Ovary (tissue), 9 donors: ENCODE measurements around the gene SYNDIG1. TPM values are rescaled to one million over a fixed set of nuclear protein-coding genes. Genes with fewer than 3 reads are reported as not detected.

Experiments
- DNase-seq, 5 donors: peaks; one replicate each; pipeline ENCODE4 v3.0.0-alpha.2; 2019 to 2020
- H3K27ac ChIP-seq, 2 donors: fragments of 200-600 bp; one replicate each; pipeline versions ENCODE4 v1.5.1 to v1.8.0; 2019 to 2022
- H3K27me3 ChIP-seq: fragments of 200-600 bp; one replicate; pipeline ENCODE4 v1.8.0; 2022
- H3K36me3 ChIP-seq: fragments of 200-600 bp; sonication (generic); one replicate; pipeline ENCODE4 v1.5.1; 2019
- H3K4me1 ChIP-seq: one replicate; pipeline ENCODE4 v1.8.1; 2013; ENCODE audit warnings: mild to moderate bottlenecking, moderate library complexity; ENCODE audit not compliant: insufficient read depth
- H3K4me3 ChIP-seq: fragments of 200-600 bp; sonication (generic); one replicate; pipeline ENCODE4 v1.5.1; 2017
- H3K9me3 ChIP-seq, 2 donors: fragments of 200-600 bp in 1 of 2; sonication (generic) in 1 of 2; one replicate each; pipeline versions ENCODE4 v1.5.1 to v1.8.1; 2013 to 2019; ENCODE audit warnings: mild to moderate bottlenecking in 1 of 2, moderate library complexity in 1 of 2
- CTCF ChIP-seq, 3 donors: fragments of 450-650 bp in 2 of 3; fragments of 200-600 bp in 1 of 3; IDR thresholded peaks; one replicate each; pipeline versions ENCODE4 v1.5.1 to v1.8.0; 2016 to 2022; ENCODE audit warnings: antibody characterized with exemption in 3 of 3, mild to moderate bottlenecking in 1 of 3
- EP300 ChIP-seq: sonication (generic); formaldehyde crosslinking; IDR thresholded peaks from one replicate; pipeline ENCODE4 v1.6.1; 2017; ENCODE audit warnings: antibody characterized with exemption
- POLR2A ChIP-seq: fragments of 450-650 bp; IDR thresholded peaks from one replicate; pipeline ENCODE4 v1.6.1; 2017; ENCODE audit warnings: antibody characterized with exemption, mild to moderate bottlenecking, moderate library complexity
- WGBS, 3 donors: extraction: QIAGEN DNeasy Blood & Tissue Kit in 1 of 3; methylation state at CpG; one replicate each; pipeline versions ENCODE4 v1.1.5 to v1.1.7; 2013 to 2017; 5-methylcytosine and 5-hydroxymethylcytosine counted together
- intact Hi-C, 4 donors: fragments of 100-400 bp; cut with DNase I; formaldehyde crosslinking; loops; one replicate each; pipeline versions ENCODE4 v1.11.0 to v1.15.1; 2022 to 2023
- polyA plus RNA-seq, 2 donors: library from polyadenylated mRNA; stranded (reverse); fragments of 200-250 nt in 1 of 2; fragments of 350-450 nt in 1 of 2; fragmentation: Illumina TruSeq in 1 of 2; extraction: RNeasy Lipid Tissue Mini Kit (QIAGEN cat#74804) in 1 of 2; gene quantifications; one replicate each; pipeline ENCODE4 v1.2.3, GENCODE V29; 2013 to 2014
- total RNA-seq, 7 donors: library from RNA; depleted of rRNA in 2 of 7; stranded (reverse); fragments of >200 nt in 2 of 7; fragmentation: NEBNext Ultra II Directional in 3 of 7; extraction: Animal tissue kit (Norgen Biotek cat#: 25700) in 3 of 7; gene quantifications; one replicate each; pipeline versions ENCODE4 v1.1.0 to v1.2.4, GENCODE V29; 2016 to 2023
- donor health status: DM: no; HTN: no; CAD: no; lungs with moderate emphysema.
- donor health status: DM: no; HTN: no; CAD: no.
- donor health status: Bipolar disorder and iron deficiency.
- donor health status: DM: yes; HTN: yes; CAD: no.
- donor health status: DM: no; HTN: no; CAD: no.
- donor health status: DM: yes; HTN: yes; CAD: no.

SYNDIG1 gene
- total and polyA plus RNA-seq, 9 donors: 0.10 to 6.8 (median 1.1) TPM; not detected in 1

GRCh38 chr20:24503352-24503931, 34.0 kb downstream of the SYNDIG1 start:
- Histone ChIP-seq H3K4me3 (no peak overlapping the region), H3K27me3 (no peaks in the 10 kb centered on the region), H3K9me3 (no peaks in the 10 kb centered on the region), H3K4me1 (no peaks in the 10 kb centered on the region), H3K36me3 (no peaks in the 10 kb centered on the region), H3K27ac (no peak overlapping the region)
- DNase-seq: no peak
- WGBS, 3 donors: 34 to 41% (median 37%) methylated on average over 9 of the region's 9 CpGs
- intact Hi-C loops: no loop called here
- no peak for TF ChIP-seq EP300
- no peak for TF ChIP-seq CTCF (IDR thresholded peaks at IDR 0.05)
- no peak for TF ChIP-seq POLR2A

- intact Hi-C loops: no loop called here
- 94% methylated on average over 21 of the region's 21 CpGs for WGBS, 3 donors
- H3K36me3 ChIP-seq: no peaks in the 10 kb centered on the region
- H3K4me3 ChIP-seq: no peak overlapping the region
- H3K4me1 ChIP-seq: no peaks in the 10 kb centered on the region
- no peak overlapping the region for H3K27ac ChIP-seq
- TF ChIP-seq POLR2A: no peak
- TF ChIP-seq CTCF (IDR thresholded peaks at IDR 0.05): no peak
- no peak for TF ChIP-seq EP300
- DNase-seq: no peak
- H3K9me3 ChIP-seq: no peaks in the 10 kb centered on the region
- no peaks in the 10 kb centered on the region for H3K27me3 ChIP-seq
These were observed 35.2 kb downstream of the SYNDIG1 start for GRCh38 chr20:24504331-24505285.

- DNase-seq: no peak
- intact Hi-C loops: no loop called here
- Histone ChIP-seq H3K4me3 (no peak overlapping the region), H3K4me1 (no peaks in the 10 kb centered on the region), H3K9me3 (no peaks in the 10 kb centered on the region), H3K27me3 (no peaks in the 10 kb centered on the region), H3K27ac (no peak overlapping the region), H3K36me3 (no peaks in the 10 kb centered on the region)
- no peak for TF ChIP-seq EP300
- no peak for TF ChIP-seq CTCF (IDR thresholded peaks at IDR 0.05)
- TF ChIP-seq POLR2A: no peak
- 60 to 74% (median 60%) methylated on average over 3 of the region's 3 CpGs for WGBS, 3 donors
These were observed 36.7 kb downstream of the SYNDIG1 start for GRCh38 chr20:24506146-24506545.

- Histone ChIP-seq H3K27me3 (no peaks in the 10 kb centered on the region), H3K36me3 (no peaks in the 10 kb centered on the region), H3K4me3 (no peak overlapping the region), H3K27ac (no peak overlapping the region), H3K9me3 (no peaks in the 10 kb centered on the region), H3K4me1 (no peaks in the 10 kb centered on the region)
- intact Hi-C loops: no loop called here
- WGBS, 3 donors: 89 to 96% (median 94%) methylated on average over 5 of the region's 5 CpGs
- no peak for DNase-seq
- TF ChIP-seq EP300 (no peak), CTCF (IDR thresholded peaks at IDR 0.05) (no peak), POLR2A (no peak)
These were observed 37.3 kb downstream of the SYNDIG1 start for GRCh38 chr20:24506696-24507095.
